HEK293T (cell line): ENCODE results near the gene KLHL5.

Experiments
- CTCF ChIA-PET: fragments of 350-600 bp; formaldehyde crosslinking; extraction: SDS; loops from one replicate; lab custom pipeline; 2021; ENCODE audit warnings: antibody characterized with exemption, inconsistent platforms; lab: Yijun Ruan, JAX
- POLR2A ChIA-PET: fragments of 350-600 bp; formaldehyde crosslinking; extraction: SDS; loops from one replicate; lab custom pipeline; 2020; ENCODE audit warnings: antibody characterized with exemption, inconsistent platforms; lab: Yijun Ruan, JAX
- DNase-seq: peaks from one replicate; pipeline ENCODE4 v3.0.0; 2012; ENCODE audit warnings: mixed read lengths; ENCODE audit errors: extremely low spot score
- ARNT ChIP-seq: fragments of 450-650 bp; IDR thresholded peaks from 2 replicates; pipeline ENCODE4 v1.6.1; 2017; ENCODE audit warnings: mild to moderate bottlenecking
- BHLHE40 ChIP-seq: fragments of 450-650 bp; IDR thresholded peaks from 2 replicates; pipeline ENCODE4 v1.6.1; 2016; ENCODE audit warnings: mild to moderate bottlenecking, moderate library complexity, borderline replicate concordance
- CTBP1 ChIP-seq: fragments of 450-650 bp; IDR thresholded peaks from 2 replicates; pipeline ENCODE4 v1.6.1; 2016; ENCODE audit warnings: borderline replicate concordance
- ELF4 ChIP-seq: fragments of 450-650 bp; IDR thresholded peaks from 2 replicates; pipeline ENCODE4 v1.6.1; 2017; ENCODE audit warnings: antibody characterized with exemption
- FOXA1 ChIP-seq: fragments of 450-650 bp; IDR thresholded peaks from 2 replicates; pipeline ENCODE4 v1.6.1; 2016; ENCODE audit warnings: mild to moderate bottlenecking
- FOXK2 ChIP-seq: fragments of 450-650 bp; IDR thresholded peaks from 2 replicates; pipeline ENCODE4 v1.6.1; 2016; ENCODE audit warnings: mild to moderate bottlenecking
- FOXM1 ChIP-seq: fragments of 450-650 bp; IDR thresholded peaks from 2 replicates; pipeline ENCODE4 v1.6.1; 2017; ENCODE audit warnings: mild to moderate bottlenecking, borderline replicate concordance
- HDGF ChIP-seq: fragments of 450-650 bp; IDR thresholded peaks from 2 replicates; pipeline ENCODE4 v1.6.1; 2017; ENCODE audit warnings: antibody characterized with exemption, borderline replicate concordance
- L3MBTL2 ChIP-seq: fragments of 450-650 bp; conservative IDR thresholded peaks from 2 replicates; pipeline ENCODE4 v1.6.1; 2016; ENCODE audit warnings: mild to moderate bottlenecking
- LEF1 ChIP-seq: fragments of 450-650 bp; IDR thresholded peaks from 2 replicates; pipeline ENCODE4 v1.6.1; 2017; ENCODE audit warnings: mild to moderate bottlenecking, borderline replicate concordance
- NFRKB ChIP-seq: fragments of 450-650 bp; IDR thresholded peaks from 2 replicates; pipeline ENCODE4 v1.6.1; 2016; ENCODE audit warnings: mild to moderate bottlenecking, moderate library complexity
- PKNOX1 ChIP-seq: fragments of 450-650 bp; IDR thresholded peaks from 2 replicates; pipeline ENCODE4 v1.6.1; 2016
- SP1 ChIP-seq: fragments of 450-650 bp; IDR thresholded peaks from 2 replicates; pipeline ENCODE4 v1.6.1; 2017
- SUZ12 ChIP-seq: fragments of 450-650 bp; IDR thresholded peaks from 2 replicates; pipeline ENCODE4 v1.6.1; 2016; ENCODE audit warnings: mild to moderate bottlenecking
- TARDBP ChIP-seq: fragments of 450-650 bp; IDR thresholded peaks from 2 replicates; pipeline ENCODE4 v1.6.1; 2016
- ZNF384 ChIP-seq: fragments of 450-650 bp; IDR thresholded peaks from 2 replicates; pipeline ENCODE4 v1.6.1; 2016

KLHL5 gene

GRCh38 chr4:39051492-39051891 lies 10.5 kb upstream of the KLHL5 start:
- TF ChIP-seq SUZ12, result no peak
- ChIA-PET CTCF (no interaction called here), POLR2A (no interaction called here)
- DNase-seq, result no peak

- ChIA-PET POLR2A (interaction anchor here (1.8 kb wide), 1 partner anchor 10 kb away, joined by 10 read pairs; no protein-coding TSS in a partner anchor), CTCF (no interaction called here)
- no peak for DNase-seq
- TF ChIP-seq LEF1 (no peak), FOXK2 (no peak), PKNOX1 (no peak), FOXA1 (no peak), SP1 (no peak), FOXM1 (no peak), TARDBP (no peak), ELF4 (no peak), BHLHE40 (no peak), NFRKB (no peak), L3MBTL2 (no peak), ZNF384 (no peak), ARNT (no peak)
These were observed 8.0 kb upstream of the KLHL5 start for GRCh38 chr4:39053983-39054382.

- ChIA-PET CTCF (no interaction called here), POLR2A (interaction anchor here (1.8 kb wide), 1 partner anchor 10 kb away, joined by 10 read pairs; no protein-coding TSS in a partner anchor)
- TF ChIP-seq LEF1, result no peak
- no peak for TF ChIP-seq ZNF384
- TF ChIP-seq FOXA1, result no peak
- no peak for TF ChIP-seq HDGF
- no peak for TF ChIP-seq L3MBTL2
- no peak for TF ChIP-seq FOXK2
- TF ChIP-seq BHLHE40, result no peak
- TF ChIP-seq TARDBP, result no peak
- TF ChIP-seq ELF4, result no peak
- TF ChIP-seq CTBP1, result no peak
- no peak for TF ChIP-seq NFRKB
- no peak for TF ChIP-seq FOXM1
- TF ChIP-seq SP1, result no peak
- no peak for TF ChIP-seq PKNOX1
- TF ChIP-seq ARNT, result no peak
These were observed 7.5 kb upstream of the KLHL5 start for GRCh38 chr4:39054497-39054896.

DNA sequence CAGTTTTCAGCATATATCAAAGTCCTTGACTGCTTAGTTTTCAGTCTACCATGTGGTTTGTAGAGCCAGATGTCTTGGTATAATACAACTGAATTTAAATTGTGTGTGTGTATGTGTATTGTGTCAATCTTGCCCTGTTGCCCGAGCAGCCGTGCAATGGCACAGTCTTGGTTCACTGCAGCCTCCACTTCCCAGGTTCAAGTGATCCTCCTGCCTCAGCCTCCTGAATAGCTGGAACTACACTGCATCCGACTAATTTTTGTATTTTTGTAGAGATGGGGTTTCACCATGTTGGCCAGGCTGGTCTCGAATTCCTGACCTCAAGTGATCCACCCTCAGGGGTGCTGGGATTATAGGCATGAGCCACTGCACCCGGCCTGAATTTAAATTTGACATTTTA lies 6.0 kb upstream of the KLHL5 start:
- DNase-seq, result no peak
- TF ChIP-seq LEF1 (no peak), SUZ12 (no peak), PKNOX1 (no peak), ARNT (no peak), ZNF384 (no peak), FOXM1 (no peak), TARDBP (no peak), HDGF (no peak), ELF4 (no peak), FOXK2 (no peak), SP1 (no peak), NFRKB (no peak)
- ChIA-PET CTCF (no interaction called here), POLR2A (no interaction called here)

More at GRCh38 chr4:39054497-39054896, 7.5 kb upstream of the KLHL5 start:
- DNase-seq, result no peak

DNA sequence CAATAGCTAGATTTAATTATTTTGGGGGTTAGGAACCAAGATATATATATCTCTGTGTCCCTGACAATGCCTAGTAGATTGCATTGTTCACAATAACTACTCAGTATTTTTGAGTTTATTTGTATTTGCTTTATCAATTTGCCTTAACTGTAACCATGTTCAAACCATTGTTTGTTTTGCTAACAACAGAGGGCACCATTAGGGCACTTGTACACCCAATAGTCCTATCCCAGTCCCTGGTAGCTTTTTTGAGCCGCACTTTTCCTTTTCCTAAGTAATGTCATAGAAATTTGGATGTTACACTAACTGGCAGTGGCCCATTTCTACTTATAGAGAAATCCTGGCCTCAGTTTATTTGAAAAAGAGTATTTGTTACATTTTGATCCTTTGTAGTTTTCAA lies 575 bp upstream of the KLHL5 start:
- ChIA-PET CTCF (no interaction called here), POLR2A (no interaction called here)
- DNase-seq, result no peak
- TF ChIP-seq ELF4 (no peak), SUZ12 (no peak), L3MBTL2 (no peak), SP1 (no peak), BHLHE40 (no peak), NFRKB (no peak), FOXA1 (no peak), TARDBP (no peak), FOXM1 (no peak), PKNOX1 (no peak), HDGF (no peak), LEF1 (no peak), FOXK2 (no peak), CTBP1 (no peak), ARNT (no peak), ZNF384 (no peak)

GRCh38 chr4:39062770-39063097 lies 702 bp downstream of the KLHL5 start:
- ChIA-PET CTCF (no interaction called here), POLR2A (no interaction called here)
- DNase-seq, result no peak
- TF ChIP-seq ELF4, result no peak
- TF ChIP-seq FOXA1, result no peak
- TF ChIP-seq TARDBP, result no peak
- no peak for TF ChIP-seq PKNOX1
- no peak for TF ChIP-seq SP1
